ENCODE measurements around the gene SEPTIN5. TPM values are rescaled to one million over a fixed set of nuclear protein-coding genes. Genes with fewer than 3 reads are reported as not detected.

SEPTIN5 gene
- total RNA-seq, 1 donor from 2014 or later, result 5.0 TPM

- no peak overlapping the region for H2AFZ ChIP-seq (replicated peaks)
- H3K4me1 Mint-ChIP-seq, result peaks cover 7% of the 10 kb centered on the region
- H3K27ac Mint-ChIP-seq, result no peak overlapping the region
- H3K4me3 Mint-ChIP-seq, result no peak overlapping the region
- H3F3A ChIP-seq (ENCODE audit: low read depth), result peaks cover 3% of the 10 kb centered on the region
- no peaks in the 10 kb centered on the region for H3K27me3 ChIP-seq
- TF ChIP-seq EZH2phosphoT487 (IDR thresholded peaks at IDR 0.05), result no peak
- no peak for TF ChIP-seq EZH2 (IDR thresholded peaks at IDR 0.05)
- TF ChIP-seq, protein P1, sequence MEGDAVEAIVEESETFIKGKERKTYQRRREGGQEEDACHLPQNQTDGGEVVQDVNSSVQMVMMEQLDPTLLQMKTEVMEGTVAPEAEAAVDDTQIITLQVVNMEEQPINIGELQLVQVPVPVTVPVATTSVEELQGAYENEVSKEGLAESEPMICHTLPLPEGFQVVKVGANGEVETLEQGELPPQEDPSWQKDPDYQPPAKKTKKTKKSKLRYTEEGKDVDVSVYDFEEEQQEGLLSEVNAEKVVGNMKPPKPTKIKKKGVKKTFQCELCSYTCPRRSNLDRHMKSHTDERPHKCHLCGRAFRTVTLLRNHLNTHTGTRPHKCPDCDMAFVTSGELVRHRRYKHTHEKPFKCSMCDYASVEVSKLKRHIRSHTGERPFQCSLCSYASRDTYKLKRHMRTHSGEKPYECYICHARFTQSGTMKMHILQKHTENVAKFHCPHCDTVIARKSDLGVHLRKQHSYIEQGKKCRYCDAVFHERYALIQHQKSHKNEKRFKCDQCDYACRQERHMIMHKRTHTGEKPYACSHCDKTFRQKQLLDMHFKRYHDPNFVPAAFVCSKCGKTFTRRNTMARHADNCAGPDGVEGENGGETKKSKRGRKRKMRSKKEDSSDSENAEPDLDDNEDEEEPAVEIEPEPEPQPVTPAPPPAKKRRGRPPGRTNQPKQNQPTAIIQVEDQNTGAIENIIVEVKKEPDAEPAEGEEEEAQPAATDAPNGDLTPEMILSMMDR (IDR thresholded peaks at IDR 0.05), result no peak
- no peaks in the 10 kb centered on the region for H3K9me3 ChIP-seq (ENCODE audit: low read depth)
- H4K20me1 ChIP-seq (ENCODE audit: low read depth), result no peaks in the 10 kb centered on the region
- peaks cover 2% of the 10 kb centered on the region for H3K9me3 Mint-ChIP-seq
- no peak overlapping the region for H3K4me3 ChIP-seq
- H3K27ac ChIP-seq, result no peak overlapping the region
- no peaks in the 10 kb centered on the region for H3K36me3 ChIP-seq
- H3K4me1 ChIP-seq, result peaks cover 6% of the 10 kb centered on the region
- no peak for DNase-seq (ENCODE audit: low spot score)
- H3K79me2 ChIP-seq (ENCODE audit: low read depth), result no peaks in the 10 kb centered on the region
- no peaks in the 10 kb centered on the region for H3K27me3 Mint-ChIP-seq (ENCODE audit: insufficient read depth, low read depth)
- H3K9ac ChIP-seq, result no peak overlapping the region
- no peaks in the 10 kb centered on the region for H3K36me3 Mint-ChIP-seq
- no peak overlapping the region for H3K4me2 ChIP-seq
These were observed 32.4 kb upstream of the SEPTIN5 start for GRCh38 chr22:19681863-19682245.

DNA sequence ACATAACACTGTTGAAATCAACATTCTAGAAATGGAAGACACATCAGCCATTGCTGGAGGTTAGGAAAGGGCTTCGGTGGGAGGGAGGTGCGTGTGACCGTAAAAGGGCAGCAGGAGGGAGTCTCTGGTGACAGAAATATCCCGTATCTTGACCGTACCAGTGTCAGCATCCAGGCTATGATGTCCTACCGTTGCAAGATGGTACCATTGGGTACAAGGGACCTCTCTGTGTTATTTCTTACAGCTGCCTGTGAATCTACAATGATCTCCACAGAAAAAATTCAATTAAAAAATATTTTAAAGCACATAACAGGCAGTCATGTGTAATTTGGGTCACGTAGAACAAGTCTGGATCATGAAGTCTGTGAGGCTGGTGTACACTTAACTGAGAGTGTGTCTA is 27.4 kb upstream of the SEPTIN5 start:
- H3K36me3 ChIP-seq, result no peaks in the 10 kb centered on the region
- no peak for DNase-seq (ENCODE audit: low spot score)
- H3K4me1 Mint-ChIP-seq, result peaks cover 7% of the 10 kb centered on the region
- no peak overlapping the region for H3K9ac ChIP-seq
- H2AFZ ChIP-seq (replicated peaks), result no peak overlapping the region
- H3K4me2 ChIP-seq, result no peak overlapping the region
- H3K27ac ChIP-seq, result no peak overlapping the region
- H3K79me2 ChIP-seq (ENCODE audit: low read depth), result no peaks in the 10 kb centered on the region
- no peak overlapping the region for H3K27ac Mint-ChIP-seq
- H3K4me3 ChIP-seq, result no peak overlapping the region
- no peaks in the 10 kb centered on the region for H3K9me3 ChIP-seq (ENCODE audit: low read depth)
- H3F3A ChIP-seq (ENCODE audit: low read depth), result peaks cover 11% of the 10 kb centered on the region
- TF ChIP-seq EZH2phosphoT487 (IDR thresholded peaks at IDR 0.05) (no peak), EZH2 (IDR thresholded peaks at IDR 0.05) (no peak)
- TF ChIP-seq, protein P1 (IDR thresholded peaks at IDR 0.05), result no peak
- no peaks in the 10 kb centered on the region for H3K27me3 ChIP-seq
- H3K4me1 ChIP-seq, result peaks cover 18% of the 10 kb centered on the region
- H3K27me3 Mint-ChIP-seq (ENCODE audit: insufficient read depth, low read depth), result peaks cover 2% of the 10 kb centered on the region
- no peaks in the 10 kb centered on the region for H3K36me3 Mint-ChIP-seq
- H4K20me1 ChIP-seq (ENCODE audit: low read depth), result no peaks in the 10 kb centered on the region
- peaks cover 2% of the 10 kb centered on the region for H3K9me3 Mint-ChIP-seq
- H3K4me3 Mint-ChIP-seq, result no peak overlapping the region

GRCh38 chr22:19687561-19688300 is 26.6 kb upstream of the SEPTIN5 start:
- H2AFZ ChIP-seq (replicated peaks), result no peak overlapping the region
- Mint-ChIP-seq H3K27me3 (ENCODE audit: insufficient read depth, low read depth) (peaks cover 2% of the 10 kb centered on the region), H3K27ac (no peak overlapping the region), H3K36me3 (no peaks in the 10 kb centered on the region), H3K9me3 (peaks cover 2% of the 10 kb centered on the region), H3K4me1 (peaks cover 10% of the 10 kb centered on the region), H3K4me3 (no peak overlapping the region)
- DNase-seq (ENCODE audit: low spot score), result no peak
- H3F3A ChIP-seq (ENCODE audit: low read depth), result peaks cover 14% of the 10 kb centered on the region
- no peak overlapping the region for H3K9ac ChIP-seq
- no peaks in the 10 kb centered on the region for H4K20me1 ChIP-seq (ENCODE audit: low read depth)
- TF ChIP-seq, protein P1 (IDR thresholded peaks at IDR 0.05), result no peak
- TF ChIP-seq EZH2phosphoT487 (IDR thresholded peaks at IDR 0.05), result no peak
- TF ChIP-seq EZH2 (IDR thresholded peaks at IDR 0.05), result no peak
- no peaks in the 10 kb centered on the region for H3K36me3 ChIP-seq
- H3K27me3 ChIP-seq, result no peaks in the 10 kb centered on the region
- H3K9me3 ChIP-seq (ENCODE audit: low read depth), result no peaks in the 10 kb centered on the region
- no peaks in the 10 kb centered on the region for H3K79me2 ChIP-seq (ENCODE audit: low read depth)
- H3K4me1 ChIP-seq, result peaks cover 22% of the 10 kb centered on the region
- no peak overlapping the region for H3K27ac ChIP-seq
- no peak overlapping the region for H3K4me2 ChIP-seq
- H3K4me3 ChIP-seq, result no peak overlapping the region
